Mucosa of gallbladder (tissue), 1 donor: ENCODE measurements around the gene EPN2. TPM values are rescaled to one million over a fixed set of nuclear protein-coding genes. Genes with fewer than 3 reads are reported as not detected.
A peak's percentile ranks its signal among the peaks of the same experiment; 100 is the strongest.

Experiments used
- DNase-seq: peaks from one replicate; pipeline ENCODE4 v3.0.0-alpha.2; 2020; ENCODE audit warnings: low spot score
- total RNA-seq: library from RNA; stranded (reverse); gene quantifications from one replicate; pipeline ENCODE4 v1.2.1, GENCODE V29; 2021
- donor health status: DM: no; HTN: no; CAD: no.

EPN2 gene
- total RNA-seq, 1 donor from 2014 or later = 47.0 TPM

DNA sequence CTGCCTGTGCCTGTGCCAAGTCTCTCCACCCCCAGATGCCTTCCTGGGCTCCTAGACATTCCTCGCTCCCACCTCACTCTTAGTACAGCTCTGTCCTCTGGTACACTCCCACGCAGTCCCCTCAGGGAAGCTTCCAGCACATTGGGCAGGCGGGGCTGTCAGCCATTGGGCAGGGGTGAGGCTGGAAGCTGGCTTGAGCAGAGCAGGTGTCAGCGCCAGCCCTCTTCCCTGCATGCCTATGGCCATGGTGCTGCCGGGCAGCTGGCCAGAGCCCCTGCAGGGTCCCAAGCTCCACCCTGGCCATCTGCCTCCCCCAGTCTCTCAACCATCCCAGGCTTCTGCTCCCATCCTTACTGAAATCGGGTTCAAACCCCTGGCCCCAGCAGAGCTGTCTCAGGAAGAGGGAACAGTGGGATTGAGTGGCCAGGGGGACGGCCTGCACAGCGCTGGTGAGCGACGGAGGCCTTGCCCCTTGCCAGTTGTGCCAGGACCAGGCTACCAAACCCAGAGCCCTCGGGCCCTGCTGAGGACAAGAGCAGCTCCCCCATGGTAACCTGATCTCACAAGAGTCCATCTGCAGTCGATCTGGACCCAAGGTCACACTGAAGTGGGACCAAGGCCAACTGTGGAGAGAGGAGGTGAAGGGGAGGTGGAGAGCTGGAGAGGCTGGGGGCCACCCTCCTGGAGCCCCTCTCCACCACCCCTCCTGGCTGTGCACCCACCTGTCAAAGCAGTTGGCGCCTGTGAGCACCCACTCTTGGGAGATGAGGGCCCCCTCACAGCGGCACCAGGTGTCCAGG is 127.7 kb downstream of the EPN2 start:
- DNase-seq = no peak

DNA sequence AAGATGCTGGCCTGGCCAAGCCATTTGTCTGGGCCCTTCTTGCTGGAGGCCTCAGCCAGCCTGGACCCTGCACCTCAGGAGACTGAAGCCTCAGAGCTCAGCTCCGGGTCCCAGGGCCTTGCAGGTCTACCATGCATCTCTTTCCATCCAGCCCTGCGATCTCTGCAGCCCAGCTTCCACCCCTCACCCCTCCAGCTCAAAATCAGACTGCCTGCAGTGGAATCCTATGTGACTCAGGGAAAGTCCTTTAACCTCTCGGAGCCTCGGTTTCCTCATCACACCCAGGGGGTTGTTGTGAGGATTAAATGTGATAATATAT is 128.3 kb downstream of the EPN2 start:
- DNase-seq = no peak

DNA sequence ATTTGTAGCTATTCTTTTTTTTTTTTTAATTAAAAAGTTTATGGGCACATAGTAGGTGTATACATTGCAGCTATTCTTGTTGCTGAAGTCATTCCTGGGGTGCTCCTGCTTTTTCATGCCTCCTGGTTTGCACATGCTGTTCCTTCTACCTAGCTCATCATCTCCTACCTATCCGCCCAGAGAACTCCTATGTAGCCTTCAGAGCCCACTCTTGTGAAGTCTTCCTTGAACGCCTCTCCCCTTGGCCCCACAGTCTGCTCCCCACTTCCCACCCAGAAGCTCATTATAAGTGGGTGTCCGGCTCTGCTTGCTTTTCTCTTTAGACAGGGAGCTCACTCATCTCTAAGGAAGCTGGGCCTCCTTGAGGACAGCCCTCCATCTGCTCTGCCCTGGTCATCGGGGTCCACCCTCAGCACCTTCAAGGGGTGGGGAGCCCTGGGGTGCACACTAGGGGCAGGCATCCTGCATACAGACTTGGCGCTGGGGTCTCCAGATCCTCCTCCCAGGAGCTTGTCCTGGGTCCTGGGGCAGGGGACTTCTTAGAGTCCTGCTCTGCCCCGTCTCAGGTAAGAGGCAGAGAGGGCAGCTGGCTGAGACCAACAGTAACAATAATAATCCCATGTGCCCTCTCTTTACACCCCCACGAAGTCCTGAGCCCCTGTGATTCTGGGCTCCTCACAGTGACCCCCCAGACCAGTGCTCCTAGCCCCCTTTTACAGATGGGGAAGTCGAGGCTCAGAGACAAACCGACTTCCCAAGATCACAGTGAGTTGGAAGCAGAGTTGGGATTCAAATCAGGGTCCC is 128.9 kb downstream of the EPN2 start:
- DNase-seq = no peak

DNA sequence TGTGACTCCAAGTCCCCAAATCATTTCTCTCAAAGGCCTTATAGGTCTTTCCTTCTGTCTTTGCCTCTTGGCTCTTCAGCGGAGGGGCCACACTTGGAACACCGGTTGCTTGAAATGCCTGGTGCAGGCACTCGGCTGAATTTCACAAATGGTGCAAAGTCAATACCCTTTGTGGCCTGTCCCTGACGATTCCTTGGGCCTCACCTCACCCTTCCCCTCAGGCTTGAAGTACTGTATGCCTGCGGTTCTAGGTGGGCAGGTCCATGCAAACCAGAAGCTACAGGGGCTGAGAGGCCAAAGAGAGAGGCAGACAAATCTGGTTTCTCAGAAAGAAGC is 129.4 kb downstream of the EPN2 start:
- no peak for DNase-seq

DNA sequence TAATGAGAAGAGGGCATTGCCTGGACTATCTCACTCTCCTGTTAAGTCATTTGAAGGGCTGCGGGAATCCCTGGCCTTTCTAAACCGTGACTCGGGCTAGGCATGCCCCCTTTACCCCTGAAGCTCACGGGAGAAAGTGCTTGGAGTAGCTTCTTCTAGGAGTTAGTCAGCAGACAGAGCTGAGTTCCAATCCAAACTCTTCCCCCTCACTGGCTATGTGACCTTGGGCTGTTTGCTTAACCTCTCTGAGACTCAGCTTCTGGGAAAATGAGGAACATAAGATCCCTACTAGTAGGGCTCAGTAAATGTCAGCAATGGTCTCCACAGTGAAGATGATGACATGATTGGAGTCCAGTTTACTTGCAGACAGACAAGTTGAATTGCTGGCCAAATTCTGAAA is 131.1 kb downstream of the EPN2 start:
- no peak for DNase-seq

DNA sequence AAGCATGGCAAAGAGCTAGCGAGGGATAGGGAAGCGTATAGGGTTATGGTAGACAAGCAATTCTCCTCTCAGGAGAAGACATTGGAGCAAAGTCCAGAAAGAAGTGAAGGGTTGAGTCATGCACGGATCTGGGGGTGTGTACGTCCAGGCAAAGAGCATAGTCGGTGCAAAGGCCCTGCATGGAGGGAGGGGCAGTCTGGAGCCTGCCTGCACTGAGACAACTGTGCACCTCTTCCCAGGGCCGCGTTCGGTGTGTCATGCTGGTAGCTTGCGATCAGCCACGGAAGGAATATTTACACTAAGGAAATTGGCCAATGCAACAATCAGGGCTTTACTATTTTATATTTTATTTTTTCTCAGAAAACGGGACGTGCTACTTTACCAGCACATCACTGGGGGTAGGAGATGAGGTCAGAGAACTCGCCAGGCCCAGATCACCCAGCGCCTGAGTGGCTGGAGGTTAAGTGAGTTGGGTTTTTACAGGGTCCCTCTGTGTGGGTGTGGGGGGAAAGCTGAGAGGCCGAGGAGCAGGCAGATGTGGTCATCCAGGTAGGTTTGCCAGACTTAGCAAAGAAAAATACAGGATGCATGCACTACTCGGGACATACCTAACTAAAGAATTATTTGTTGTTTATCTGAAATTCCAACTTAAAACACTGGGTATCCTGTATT is 132.1 kb downstream of the EPN2 start:
- DNase-seq = no peak

DNA sequence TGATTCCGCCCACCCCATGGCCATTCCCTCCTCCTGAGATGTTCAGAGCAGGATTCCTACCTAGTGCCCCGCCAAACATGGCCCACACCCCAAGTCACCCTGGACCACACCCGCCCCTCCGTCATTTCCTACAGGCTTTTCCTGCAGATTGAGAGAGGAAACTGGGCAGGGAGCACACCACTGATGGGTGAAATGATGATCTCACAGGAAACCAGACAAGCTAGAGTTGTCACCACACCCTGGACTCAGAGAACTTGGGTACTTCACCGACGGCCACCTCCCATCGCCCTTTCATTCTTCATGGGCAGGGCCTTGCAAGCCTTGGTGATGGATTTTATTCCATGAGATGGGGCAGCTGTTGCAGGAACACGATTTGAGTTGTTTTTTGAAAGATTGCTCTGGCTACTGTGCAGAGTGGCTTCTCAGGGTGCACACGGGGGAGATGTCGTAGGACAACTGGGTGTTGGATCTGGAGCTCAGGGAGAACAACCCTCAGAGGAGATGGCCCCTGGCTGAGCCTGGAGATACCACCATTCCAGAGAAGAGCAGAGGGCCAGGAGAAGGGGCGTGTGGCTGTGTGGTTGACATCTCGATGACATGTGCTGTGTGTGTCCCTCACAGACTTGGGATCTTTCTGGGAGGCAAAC is 132.8 kb downstream of the EPN2 start:
- DNase-seq = no peak

DNA sequence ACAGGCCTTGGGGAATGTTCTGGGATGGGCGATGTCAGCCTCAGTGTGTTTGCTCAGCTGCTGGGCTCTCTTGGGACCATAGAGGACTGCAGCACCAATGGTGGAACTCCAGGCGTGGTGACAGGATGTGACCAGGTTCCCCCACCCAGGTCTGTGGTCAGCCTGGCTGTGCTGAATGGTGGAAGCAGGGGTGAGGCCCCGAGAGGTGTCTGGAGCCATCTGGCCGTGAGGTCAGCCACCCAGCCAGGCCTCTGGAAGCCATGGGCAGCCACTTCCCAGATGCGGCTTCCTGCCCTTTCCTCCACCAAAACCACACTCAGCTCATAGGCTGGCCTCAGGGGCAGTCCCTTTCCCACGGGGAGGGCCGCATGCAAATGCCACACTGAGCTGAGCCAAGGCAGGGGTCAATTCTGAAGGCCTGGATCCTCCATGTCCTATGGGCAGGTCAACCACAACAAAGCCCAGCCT is 133.4 kb downstream of the EPN2 start:
- DNase-seq = no peak

DNA sequence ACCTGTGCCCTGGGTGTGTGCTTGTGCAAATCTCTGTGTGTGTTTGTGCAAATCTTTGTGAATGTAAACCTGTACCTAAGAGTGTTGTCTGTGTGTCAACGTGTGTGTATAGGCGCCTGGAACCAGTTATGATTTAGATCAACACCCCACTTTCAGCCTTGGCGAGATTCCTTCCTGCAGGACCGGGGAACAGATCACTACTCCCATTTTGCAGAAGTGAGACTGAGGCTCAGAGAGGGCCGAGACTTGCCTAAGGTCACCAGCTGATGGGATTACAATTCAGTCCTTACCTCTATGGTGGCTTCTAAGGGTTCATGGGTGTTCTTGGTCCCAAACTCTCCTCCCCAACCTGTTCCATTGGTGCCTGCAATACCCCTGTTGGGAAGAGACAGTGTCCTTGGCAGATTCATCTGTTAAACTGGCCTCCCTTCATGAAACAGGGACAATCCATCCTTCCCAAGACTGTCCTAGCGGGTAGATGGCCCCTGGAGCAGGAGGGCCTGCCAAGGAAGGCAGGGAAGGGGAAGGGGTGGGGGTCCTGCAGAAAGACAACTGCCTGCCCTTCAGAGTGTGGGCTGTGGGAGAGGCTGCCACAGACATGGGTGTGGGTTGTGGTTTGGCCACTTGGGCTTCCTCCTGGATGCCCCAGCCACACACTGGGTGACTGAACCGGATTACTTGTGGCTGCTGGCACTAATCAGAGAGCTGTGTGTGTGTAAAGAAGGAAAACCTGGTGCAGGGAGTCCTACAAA is 134.3 kb downstream of the EPN2 start:
- no peak for DNase-seq

DNA sequence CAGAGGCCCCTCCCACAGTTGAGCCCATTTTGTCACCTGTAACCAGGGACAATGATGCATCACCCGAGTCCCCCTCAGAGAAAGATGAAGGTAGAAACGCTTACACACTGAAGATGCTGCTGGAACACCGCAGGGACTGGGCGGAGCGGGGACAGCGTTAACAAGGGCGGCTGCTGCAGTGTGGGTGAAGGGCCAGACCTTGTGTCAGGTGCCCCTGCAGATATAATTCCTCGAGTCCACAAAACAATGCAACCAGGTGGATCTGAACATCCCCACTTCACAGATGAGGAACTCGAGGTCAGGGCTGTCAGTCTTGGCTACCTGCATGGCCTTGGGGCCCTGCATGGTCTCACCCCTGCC is 134.8 kb downstream of the EPN2 start:
- DNase-seq = no peak

DNA sequence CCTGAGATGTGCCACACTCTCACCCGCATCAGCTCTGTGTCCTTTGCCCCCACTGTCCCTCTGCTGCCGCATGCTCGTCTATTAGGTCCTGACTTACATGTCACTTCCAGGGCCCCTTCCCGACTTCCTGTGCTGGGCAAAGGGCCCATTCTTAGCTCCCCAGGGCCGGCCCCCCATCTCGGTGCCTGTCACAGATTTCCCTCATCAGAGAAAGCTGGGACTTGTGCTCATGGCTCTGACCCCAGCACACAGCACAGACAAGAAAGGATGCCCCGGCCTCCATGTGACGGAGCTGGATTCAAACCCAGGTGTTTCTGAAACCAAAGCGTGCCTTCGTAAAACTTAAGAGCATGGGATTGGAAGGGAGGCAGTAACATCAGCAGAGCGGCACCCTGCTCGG is 135.3 kb downstream of the EPN2 start:
- no peak for DNase-seq

DNA sequence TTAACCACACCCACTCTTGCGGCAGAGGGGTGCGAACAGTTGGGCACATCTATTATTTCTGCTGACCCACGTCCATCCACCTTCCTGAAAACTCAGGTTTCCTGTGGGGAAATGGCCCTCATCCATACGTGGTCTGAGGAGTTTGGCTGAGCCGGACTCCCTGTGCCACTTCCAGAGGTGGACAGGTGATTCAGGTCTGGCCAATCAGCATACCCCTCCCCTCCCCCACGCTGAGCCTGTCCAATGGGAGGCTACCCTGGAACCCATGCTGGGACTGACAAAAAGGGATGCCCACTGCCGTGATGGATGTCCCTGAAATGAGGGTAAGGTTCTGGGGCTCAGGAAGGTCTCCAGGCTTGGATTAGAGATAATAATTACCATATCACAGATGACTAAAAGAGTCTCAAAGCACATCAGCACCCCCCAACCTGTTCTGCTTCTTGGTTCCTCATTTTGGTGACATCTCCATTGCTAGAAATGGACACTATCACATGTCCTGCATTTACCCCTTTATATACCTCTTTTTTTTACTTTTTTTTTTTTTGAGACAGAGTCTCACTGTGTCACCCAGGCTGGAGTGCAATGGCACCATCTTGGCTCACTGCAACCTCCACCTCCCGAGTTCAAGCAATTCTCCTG is 135.8 kb downstream of the EPN2 start:
- no peak for DNase-seq

DNA sequence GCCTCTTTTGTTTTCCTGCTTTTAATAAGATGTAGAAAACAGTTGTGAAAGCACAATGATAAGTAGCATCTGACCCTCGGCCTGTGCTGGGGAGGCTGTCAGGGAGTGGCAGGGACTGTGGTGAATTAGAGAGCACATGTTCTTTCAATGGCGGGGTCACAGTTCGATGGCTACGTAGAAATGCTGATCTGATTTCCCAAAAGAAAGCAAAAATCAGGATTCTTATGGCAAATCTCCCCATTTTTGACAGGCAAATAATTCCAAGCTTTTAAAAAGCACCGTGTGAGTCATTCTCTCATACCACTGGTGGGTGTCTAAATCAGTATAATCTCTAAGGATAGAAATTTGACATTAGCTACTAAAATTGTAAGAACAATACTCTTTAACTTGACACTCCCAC is 137.0 kb downstream of the EPN2 start:
- DNase-seq = no peak

DNA sequence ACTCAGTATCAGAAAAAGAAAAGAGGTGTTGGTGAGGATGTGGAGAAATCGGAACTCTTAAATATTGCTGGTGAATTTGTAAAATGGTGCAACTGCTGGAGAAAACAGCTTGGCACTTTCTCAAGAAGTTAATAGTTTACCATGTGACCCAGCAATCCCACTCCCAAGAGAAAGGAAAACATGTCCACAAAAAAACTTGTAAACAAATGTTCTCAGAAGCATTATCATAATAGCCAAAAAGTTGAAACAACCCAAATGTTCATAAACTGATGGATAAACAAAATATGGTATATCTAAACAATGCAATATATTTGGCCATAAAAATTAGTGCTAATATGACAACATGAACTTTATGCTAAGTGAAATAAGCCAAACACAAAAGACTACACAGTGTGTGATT is 138.6 kb downstream of the EPN2 start:
- DNase-seq = no peak

DNA sequence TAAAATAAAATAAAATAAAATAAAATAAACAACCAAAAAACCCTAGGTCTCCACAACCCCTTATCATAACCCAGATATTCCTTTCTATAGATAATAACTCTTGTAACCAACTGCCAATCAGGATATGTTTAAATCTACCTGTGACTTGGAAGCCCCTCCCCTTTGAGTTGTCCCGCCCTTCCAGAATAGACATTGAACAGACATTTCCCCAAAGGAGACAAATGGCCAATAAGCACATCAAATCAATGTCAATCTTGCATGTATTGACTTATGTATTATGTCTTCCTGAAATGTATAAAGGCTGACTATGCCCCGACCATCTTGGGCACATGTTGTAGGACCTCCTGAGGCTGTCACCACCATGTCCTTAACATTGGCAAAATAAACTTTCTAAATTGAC is 139.6 kb downstream of the EPN2 start:
- no peak for DNase-seq

DNA sequence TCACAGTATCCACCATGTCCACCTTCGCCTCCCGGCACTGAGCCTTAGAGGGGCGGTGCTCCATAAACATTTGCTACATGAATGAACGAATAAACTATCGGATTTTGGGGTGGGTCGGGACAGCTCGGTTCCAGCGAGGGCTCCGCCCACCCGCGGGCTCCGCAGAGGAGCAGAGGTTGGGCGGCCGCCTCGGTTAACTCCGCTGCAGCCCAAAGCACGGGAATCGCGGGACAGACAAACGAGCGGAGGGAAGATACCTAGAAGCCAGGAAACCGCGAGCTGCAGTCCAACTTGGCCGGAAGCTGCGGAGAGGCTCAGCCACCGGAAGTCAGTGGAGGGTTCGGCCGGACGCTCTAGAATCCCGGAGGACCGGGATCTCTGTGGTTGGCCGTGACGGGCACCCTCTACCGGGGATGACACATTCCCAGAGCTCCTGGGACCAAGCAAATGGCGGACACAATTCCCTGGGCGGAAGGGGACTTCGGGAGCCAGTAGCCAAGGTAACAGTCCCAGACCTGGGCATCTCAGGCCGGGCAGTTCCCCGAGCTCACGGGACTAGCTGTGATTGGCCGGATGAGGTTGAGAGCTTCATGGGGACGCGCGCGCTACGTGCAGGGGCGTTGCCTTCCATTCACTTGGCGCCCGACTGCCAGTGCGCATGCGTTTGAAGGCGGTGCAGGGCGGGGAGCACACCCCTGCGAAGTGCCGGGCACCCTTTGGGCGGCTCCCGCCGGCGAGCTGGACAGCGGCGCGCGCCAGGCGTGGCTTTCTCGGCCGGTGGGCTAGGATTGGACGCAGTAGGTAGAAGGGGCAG is 140.6 kb downstream of the EPN2 start:
- peak; percentile 98 for DNase-seq

DNA sequence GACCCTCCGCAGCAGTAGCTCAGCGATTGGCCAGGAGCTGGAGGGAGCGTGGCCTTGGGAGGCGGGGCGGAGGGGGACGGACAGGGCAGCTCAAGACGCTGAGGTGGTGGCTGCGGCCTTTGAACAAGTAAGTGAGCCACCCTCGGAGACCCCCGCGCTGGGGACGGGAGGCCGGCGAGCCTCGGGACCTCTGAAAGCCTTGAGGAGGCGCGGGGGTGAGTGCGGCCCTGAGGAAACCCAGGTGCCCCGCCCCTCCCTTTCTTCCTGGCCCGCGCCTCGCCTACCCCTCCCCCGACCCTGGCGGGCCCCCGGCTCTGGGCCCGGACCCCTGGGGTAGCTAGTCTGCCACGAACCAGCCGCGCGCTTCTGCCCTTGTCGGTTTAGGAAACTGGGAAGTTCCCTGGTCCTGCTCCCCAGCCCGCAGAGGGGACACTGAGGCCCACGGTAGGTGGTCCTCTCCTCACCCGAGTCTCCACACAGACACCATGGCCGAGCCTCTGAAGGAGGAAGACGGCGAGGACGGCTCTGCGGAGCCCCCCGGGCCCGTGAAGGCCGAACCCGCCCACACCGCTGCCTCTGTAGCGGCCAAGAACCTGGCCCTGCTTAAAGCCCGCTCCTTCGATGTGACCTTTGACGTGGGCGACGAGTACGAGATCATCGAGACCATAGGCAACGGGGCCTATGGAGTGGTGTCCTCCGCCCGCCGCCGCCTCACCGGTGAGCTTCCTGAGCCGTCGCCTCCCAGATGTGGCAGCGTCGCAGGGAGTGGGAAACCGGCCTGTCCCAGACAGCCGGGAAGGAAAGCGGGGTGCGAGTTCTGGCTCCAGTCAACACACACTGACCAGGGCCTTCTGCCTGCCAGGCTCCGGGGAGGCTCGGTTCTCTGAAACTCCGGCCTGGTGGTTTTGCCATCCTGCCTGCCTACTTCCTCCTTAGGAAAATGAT is 141.5 kb downstream of the EPN2 start, which contains the start of gene MAPK7:
Gene MAPK7 (plus strand): TSS at position 83 of the 945 bp plus-strand sequence. CDS start 403 bp downstream, at position 486.
- no peak for DNase-seq

DNA sequence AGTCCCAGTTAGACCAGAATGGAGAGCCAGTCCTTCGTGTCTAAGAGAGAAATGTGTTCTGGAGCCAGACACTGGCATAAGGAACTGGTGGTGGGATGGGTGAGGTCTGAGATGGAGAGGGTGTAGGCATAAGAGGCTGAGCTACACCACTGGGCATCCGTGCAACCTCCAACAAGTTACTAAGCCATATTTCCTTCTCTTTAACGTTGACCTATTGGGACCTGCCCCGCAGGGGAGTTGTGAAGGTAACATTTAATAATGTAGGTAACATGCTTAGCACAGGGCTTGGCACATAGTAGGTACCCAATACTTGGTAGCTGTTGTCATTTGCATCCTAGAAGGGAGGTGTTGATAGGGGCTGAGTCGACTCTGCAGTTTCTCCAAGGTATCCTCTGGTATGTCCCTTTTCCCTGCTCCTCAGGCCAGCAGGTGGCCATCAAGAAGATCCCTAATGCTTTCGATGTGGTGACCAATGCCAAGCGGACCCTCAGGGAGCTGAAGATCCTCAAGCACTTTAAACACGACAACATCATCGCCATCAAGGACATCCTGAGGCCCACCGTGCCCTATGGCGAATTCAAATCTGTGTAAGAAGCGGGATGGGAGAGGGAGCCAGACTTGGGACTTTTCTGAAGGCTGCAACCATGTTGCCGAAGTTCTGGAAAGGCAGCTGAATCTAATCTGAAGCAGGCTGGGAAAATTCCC is 142.3 kb downstream of the EPN2 start:
- DNase-seq = no peak
